GM23338 (cell line): Measurements from ENCODE around the gene CYSRT1. TPM values are rescaled to one million over a fixed set of nuclear protein-coding genes. Genes with fewer than 3 reads are reported as not detected.

Experiments used
- ATAC-seq: fragments of 200-7000 bp; cut with Tn5 transposase; 3 replicates; pipeline ENCODE4 v1.9.1; 2020
- DNase-seq: peaks from one replicate; pipeline ENCODE4 v3.0.0-alpha.2; 2015; ENCODE audit warnings: low spot score
- H2AFZ ChIP-seq: fragments of 200-600 bp; sonication (generic); 2 replicates; pipeline ENCODE4 v1.8.0; 2016; ENCODE audit warnings: antibody characterized with exemption, mild to moderate bottlenecking, moderate library complexity
- H3F3A ChIP-seq: fragments of 200-600 bp; sonication (generic); replicated peaks from 2 replicates; pipeline ENCODE4 v1.8.0; 2017; ENCODE audit warnings: antibody characterized with exemption, mixed run types, low read depth
- H3K27ac ChIP-seq: fragments of 200-600 bp; sonication (generic); 2 replicates; pipeline ENCODE4 v1.6.1; 2016; ENCODE audit warnings: low read depth
- H3K27me3 ChIP-seq: fragments of 200-600 bp; sonication (generic); 2 replicates; pipeline ENCODE4 v1.8.0; 2016; ENCODE audit warnings: mild to moderate bottlenecking, mixed run types, moderate library complexity; ENCODE audit not compliant: insufficient read depth
- H3K36me3 ChIP-seq: fragments of 200-600 bp; sonication (generic); 2 replicates; pipeline ENCODE4 v1.8.0; 2016; ENCODE audit warnings: mild to moderate bottlenecking; ENCODE audit not compliant: insufficient read depth
- H3K4me1 ChIP-seq: fragments of 200-600 bp; sonication (generic); 2 replicates; pipeline ENCODE4 v1.8.0; 2016; ENCODE audit warnings: mild to moderate bottlenecking, moderate library complexity; ENCODE audit not compliant: insufficient read depth
- H3K4me2 ChIP-seq: fragments of 200-600 bp; sonication (generic); 2 replicates; pipeline ENCODE4 v1.7.1; 2017; ENCODE audit warnings: mixed run types
- H3K4me3 ChIP-seq: fragments of 200-600 bp; sonication (generic); 2 replicates; pipeline ENCODE4 v1.6.1; 2016; ENCODE audit warnings: mixed run types
- H3K79me2 ChIP-seq: fragments of 200-600 bp; sonication (generic); replicated peaks from 2 replicates; pipeline ENCODE4 v1.8.0; 2017; ENCODE audit warnings: mild to moderate bottlenecking; ENCODE audit not compliant: insufficient read depth
- H3K9me2 ChIP-seq: fragments of 200-600 bp; sonication (generic); 2 replicates; pipeline ENCODE4 v1.8.0; 2017; ENCODE audit not compliant: insufficient read depth
- H4K20me1 ChIP-seq: fragments of 200-600 bp; sonication (generic); replicated peaks from 2 replicates; pipeline ENCODE4 v1.8.0; 2017; ENCODE audit warnings: mild to moderate bottlenecking; ENCODE audit not compliant: insufficient read depth
- H3K27ac Mint-ChIP-seq: 2 replicates; pipeline ENCODE4 v1.8.0; 2020; ENCODE audit warnings: inconsistent platforms, mild to moderate bottlenecking, moderate library complexity, mixed read lengths
- H3K27me3 Mint-ChIP-seq: 3 replicates; pipeline ENCODE4 v1.8.0; 2022; ENCODE audit warnings: low read depth, mild to moderate bottlenecking, moderate library complexity, mixed read lengths, inconsistent platforms; ENCODE audit not compliant: insufficient read depth, poor library complexity
- H3K36me3 Mint-ChIP-seq: 3 replicates; pipeline ENCODE4 v1.8.0; 2021; ENCODE audit warnings: low read depth, mild to moderate bottlenecking, inconsistent platforms, moderate library complexity, mixed read lengths
- H3K4me1 Mint-ChIP-seq: 3 replicates; pipeline ENCODE4 v1.8.0; 2020; ENCODE audit warnings: mild to moderate bottlenecking, inconsistent platforms, mixed read lengths
- H3K4me3 Mint-ChIP-seq: 3 replicates; pipeline ENCODE4 v1.8.0; 2021; ENCODE audit warnings: moderate library complexity, mild to moderate bottlenecking, inconsistent platforms, mixed read lengths
- H3K9me3 Mint-ChIP-seq: 3 replicates; pipeline ENCODE4 v1.8.0; 2020; ENCODE audit warnings: moderate library complexity, mild to moderate bottlenecking, inconsistent platforms, mixed read lengths
- CREB1 ChIP-seq: fragments of 250-450 bp; sonication (Bioruptor Pico); IDR thresholded peaks from 2 replicates; pipeline ENCODE4 v1.5.0; 2020; ENCODE audit warnings: low read depth, mild to moderate bottlenecking, moderate library complexity
- CTCF ChIP-seq, 2 experiments: fragments of 200-600 bp in 1 of 2; sonication (generic) in 1 of 2; conservative IDR thresholded peaks; 2 replicates each; pipeline versions ENCODE4 v1.5.1 to v1.6.1; 2016 to 2017; ENCODE audit warnings: antibody characterized with exemption in 2 of 2, low read depth in 2 of 2, mild to moderate bottlenecking in 2 of 2, moderate library complexity in 1 of 2
- ETS1 ChIP-seq: IDR thresholded peaks from 2 replicates; pipeline ENCODE4 v1.6.1; 2016; ENCODE audit warnings: antibody characterized with exemption
- EZH2 ChIP-seq: fragments of 200-600 bp; sonication (generic); IDR thresholded peaks from one replicate; pipeline ENCODE4 v1.8.0; 2017; ENCODE audit warnings: antibody characterized with exemption, mild to moderate bottlenecking, low read depth; ENCODE audit not compliant: unreplicated experiment
- EZH2phosphoT487 ChIP-seq: fragments of 200-600 bp; sonication (generic); IDR thresholded peaks from one replicate; pipeline ENCODE4 v1.8.1; 2018; ENCODE audit warnings: antibody characterized with exemption; ENCODE audit not compliant: unreplicated experiment
- POLR2AphosphoS5 ChIP-seq: IDR thresholded peaks from 2 replicates; pipeline ENCODE4 v1.6.1; 2016; ENCODE audit warnings: antibody characterized with exemption, low read depth
- ZNF331 ChIP-seq: fragments of 250-450 bp; sonication (Bioruptor Pico); IDR thresholded peaks from 2 replicates; pipeline ENCODE4 v1.5.0; 2020; ENCODE audit warnings: low read depth, mild to moderate bottlenecking, moderate library complexity
- ZNF462 ChIP-seq: fragments of 250-450 bp; sonication (Bioruptor Pico); IDR thresholded peaks from 2 replicates; pipeline ENCODE4 v1.5.0; 2020; ENCODE audit warnings: mild to moderate bottlenecking, moderate library complexity
- polyA plus RNA-seq: library from polyadenylated mRNA; unstranded; fragments of >200 nt; fragmentation: Nextera tagmentation; extraction: Ambion mirVana; gene quantifications from 2 replicates; pipeline ENCODE4 v1.2.1, GENCODE V29; 2016
- total RNA-seq: library from RNA; depleted of rRNA; stranded (reverse); fragments of >200 nt; shearing (Covaris generic); gene quantifications from 2 replicates; pipeline ENCODE4 v1.2.3, GENCODE V29; 2014

Gene CYSRT1
- total and polyA plus RNA-seq, 2 experiments from 2014 or later, result 2.0 to 3.2 TPM

GRCh38 chr9:137223078-137223970 lies 1.6 kb upstream of the CYSRT1 start:
- Histone ChIP-seq H3F3A (0 out of 2 replicates have a peak, but pooled peaks cover 6% of the 10 kb centered on the region), H3K4me2 (peak overlapping the region; percentile 99), H3K9me2 (no peaks in the 10 kb centered on the region), H4K20me1 (no peaks in the 10 kb centered on the region), H2AFZ (peak overlapping the region; percentile 83), H3K27ac (peak overlapping the region; percentile 76; the same call in 1 of the 2 replicates), H3K4me3 (peak overlapping the region; percentile 94), H3K79me2 (no peaks in the 10 kb centered on the region), H3K27me3 (peaks cover 9% of the 10 kb centered on the region; the same call in 1 of the 2 replicates), H3K36me3 (no peaks in the 10 kb centered on the region), H3K4me1 (peaks cover 3% of the 10 kb centered on the region; the same call in 1 of the 2 replicates)
- no peaks in the 10 kb centered on the region for H3K9me3 Mint-ChIP-seq
- H3K27ac Mint-ChIP-seq, result no peak overlapping the region
- peak overlapping the region; percentile 70 for H3K4me3 Mint-ChIP-seq
- ATAC-seq (peak; percentile 53), DNase-seq (peak; percentile 98)
- peaks cover 3% of the 10 kb centered on the region for H3K27me3 Mint-ChIP-seq
- peaks cover 4% of the 10 kb centered on the region; the same call in 2 of the 3 replicates for H3K4me1 Mint-ChIP-seq
- TF ChIP-seq EZH2phosphoT487, result no peak
- TF ChIP-seq POLR2AphosphoS5, result peak; percentile 54
- TF ChIP-seq CTCF (conservative IDR thresholded peaks at IDR 0.05; ENCODE audit: low read depth in 2 of 2), result no peak
- no peak for TF ChIP-seq ZNF331 (CRISPR knock-in tag)
- TF ChIP-seq ETS1, result peak; percentile 68
- TF ChIP-seq ZNF462, result no peak
- no peak for TF ChIP-seq EZH2
- peak; percentile 54; the same call in 1 of the 2 replicates for TF ChIP-seq CREB1 (CRISPR knock-in tag)
- no peaks in the 10 kb centered on the region for H3K36me3 Mint-ChIP-seq
